ENCODE results near the gene ATP8A1. TPM values are rescaled to one million over a fixed set of nuclear protein-coding genes. Genes with fewer than 3 reads are reported as not detected.

ATP8A1 gene
- total RNA-seq, 6 experiments from 2014 or later: 1.0 to 3.4 (median 1.9) TPM

- intact Hi-C loops (cut with DNase I): no loop called here
- ATAC-seq (no peak), DNase-seq (no peak)
- H3K9me3 ChIP-seq: no peaks in the 10 kb centered on the region
- 26% methylated on average over 1 of the region's 1 CpG for WGBS (ENCODE audit: insufficient coverage, low coverage, low lambda C conversion rate, missing lambda C conversion rate)
- H3K27me3 ChIP-seq: no peaks in the 10 kb centered on the region
- H3K4me3 ChIP-seq: no peak overlapping the region
- H3K36me3 ChIP-seq: no peaks in the 10 kb centered on the region
- TF ChIP-seq POLR2A (IDR thresholded peaks at IDR 0.05): no peak
- TF ChIP-seq, protein P1, sequence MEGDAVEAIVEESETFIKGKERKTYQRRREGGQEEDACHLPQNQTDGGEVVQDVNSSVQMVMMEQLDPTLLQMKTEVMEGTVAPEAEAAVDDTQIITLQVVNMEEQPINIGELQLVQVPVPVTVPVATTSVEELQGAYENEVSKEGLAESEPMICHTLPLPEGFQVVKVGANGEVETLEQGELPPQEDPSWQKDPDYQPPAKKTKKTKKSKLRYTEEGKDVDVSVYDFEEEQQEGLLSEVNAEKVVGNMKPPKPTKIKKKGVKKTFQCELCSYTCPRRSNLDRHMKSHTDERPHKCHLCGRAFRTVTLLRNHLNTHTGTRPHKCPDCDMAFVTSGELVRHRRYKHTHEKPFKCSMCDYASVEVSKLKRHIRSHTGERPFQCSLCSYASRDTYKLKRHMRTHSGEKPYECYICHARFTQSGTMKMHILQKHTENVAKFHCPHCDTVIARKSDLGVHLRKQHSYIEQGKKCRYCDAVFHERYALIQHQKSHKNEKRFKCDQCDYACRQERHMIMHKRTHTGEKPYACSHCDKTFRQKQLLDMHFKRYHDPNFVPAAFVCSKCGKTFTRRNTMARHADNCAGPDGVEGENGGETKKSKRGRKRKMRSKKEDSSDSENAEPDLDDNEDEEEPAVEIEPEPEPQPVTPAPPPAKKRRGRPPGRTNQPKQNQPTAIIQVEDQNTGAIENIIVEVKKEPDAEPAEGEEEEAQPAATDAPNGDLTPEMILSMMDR (IDR thresholded peaks at IDR 0.05): no peak
- no peak overlapping the region for H3K27ac ChIP-seq
- H3K4me1 ChIP-seq: no peaks in the 10 kb centered on the region
These were observed 33.6 kb upstream of the ATP8A1 start for GRCh38 chr4:42690537-42690936.

DNA sequence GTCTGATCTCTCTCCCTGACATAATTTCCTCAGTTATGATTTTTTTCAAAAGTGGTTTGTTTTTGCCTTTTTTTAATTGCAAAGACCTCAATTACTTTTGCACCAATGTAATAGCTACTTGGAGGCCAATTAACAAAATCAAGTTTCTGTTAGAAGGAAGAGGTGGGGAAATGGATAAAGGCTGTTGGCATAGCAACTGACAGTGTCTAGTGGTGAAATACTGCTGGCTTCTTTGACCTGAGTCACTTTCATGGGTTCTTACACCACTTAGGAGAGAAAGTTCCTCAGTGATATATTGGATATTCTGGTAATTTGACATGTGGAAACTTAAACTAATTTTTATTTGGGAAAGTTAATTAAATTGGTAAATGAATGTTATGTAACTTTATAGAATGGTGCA lies 26.5 kb upstream of the ATP8A1 start:
- Histone ChIP-seq H3K27ac (no peak overlapping the region), H3K36me3 (no peaks in the 10 kb centered on the region), H3K9me3 (no peaks in the 10 kb centered on the region), H3K4me1 (no peaks in the 10 kb centered on the region), H3K4me3 (no peak overlapping the region), H3K27me3 (no peaks in the 10 kb centered on the region)
- intact Hi-C loops (cut with DNase I): no loop called here
- no peak for ATAC-seq
- TF ChIP-seq, protein P1 (IDR thresholded peaks at IDR 0.05): no peak
- TF ChIP-seq POLR2A (IDR thresholded peaks at IDR 0.05): no peak
- no peak for DNase-seq

DNA sequence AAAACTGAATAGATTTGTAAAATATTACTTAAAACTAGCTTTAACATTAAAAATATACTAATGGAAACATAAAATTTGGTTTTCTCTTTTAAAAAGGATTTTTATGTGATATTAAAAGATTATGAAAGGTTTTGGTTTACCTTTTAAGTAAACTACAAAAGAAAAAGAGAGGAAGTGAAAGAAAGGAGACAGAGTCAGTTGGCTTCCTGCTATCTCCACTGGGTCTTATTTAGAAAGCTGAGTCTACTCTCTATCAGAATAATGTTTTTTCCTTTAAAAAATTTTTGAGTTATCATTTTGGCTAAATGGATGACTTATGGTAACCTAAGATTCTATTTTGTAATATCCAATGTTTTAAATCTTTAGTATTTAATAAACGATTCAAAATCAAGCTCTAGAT lies 21.6 kb upstream of the ATP8A1 start:
- no peaks in the 10 kb centered on the region for H3K36me3 ChIP-seq
- TF ChIP-seq, protein P1 (IDR thresholded peaks at IDR 0.05): no peak
- TF ChIP-seq POLR2A (IDR thresholded peaks at IDR 0.05): no peak
- H3K9me3 ChIP-seq: no peaks in the 10 kb centered on the region
- intact Hi-C loops (cut with DNase I): no loop called here
- WGBS (ENCODE audit: insufficient coverage, low coverage, low lambda C conversion rate, missing lambda C conversion rate): 60% methylated on average over 1 of the region's 1 CpG
- no peak for DNase-seq
- H3K27ac ChIP-seq: no peak overlapping the region
- no peaks in the 10 kb centered on the region for H3K27me3 ChIP-seq
- H3K4me3 ChIP-seq: no peak overlapping the region
- no peaks in the 10 kb centered on the region for H3K4me1 ChIP-seq
- ATAC-seq: no peak

- no peak overlapping the region for H3K27ac ChIP-seq
- WGBS (ENCODE audit: insufficient coverage, low coverage, low lambda C conversion rate, missing lambda C conversion rate): 59% methylated on average over 8 of the region's 8 CpGs
- ATAC-seq (no peak), DNase-seq (no peak)
- no peaks in the 10 kb centered on the region for H3K4me1 ChIP-seq
- intact Hi-C loops (cut with DNase I): no loop called here
- TF ChIP-seq, protein P1 (IDR thresholded peaks at IDR 0.05): no peak
- TF ChIP-seq POLR2A (IDR thresholded peaks at IDR 0.05): no peak
- no peaks in the 10 kb centered on the region for H3K27me3 ChIP-seq
- H3K4me3 ChIP-seq: no peak overlapping the region
- H3K9me3 ChIP-seq: no peaks in the 10 kb centered on the region
- no peaks in the 10 kb centered on the region for H3K36me3 ChIP-seq
These were observed 19.4 kb upstream of the ATP8A1 start for GRCh38 chr4:42676066-42676951.

Measured in right lobe of liver (tissue), 6 donors.